Naive B cell (primary cell): ENCODE data around the gene RSF1. TPM values are rescaled to one million over a fixed set of nuclear protein-coding genes. Genes with fewer than 3 reads are reported as not detected.
A peak's percentile ranks its signal among the peaks of the same experiment; 100 is the strongest.

Experiments
- ATAC-seq, 2 donors: fragments of 150-1000 bp; cut with Tn5 transposase; 2 replicates each; pipeline ENCODE4 v1.10.0; 2021; ENCODE audit warnings: low read depth in 2 of 2, mild to moderate bottlenecking in 2 of 2, moderate library complexity in 2 of 2
- DNase-seq: peaks from one replicate; pipeline ENCODE4 v3.0.0; 2022
- H3K27ac Mint-ChIP-seq, 6 donors: one replicate each; pipeline ENCODE4 v1.8.0; 2020 to 2022; ENCODE audit warnings: mild to moderate bottlenecking in 6 of 6, mixed read lengths in 6 of 6, moderate library complexity in 5 of 6, inconsistent platforms in 2 of 6
- H3K27me3 Mint-ChIP-seq, 3 donors: one replicate each; pipeline ENCODE4 v1.8.0; 2021 to 2022; ENCODE audit warnings: mixed read lengths in 3 of 3, mild to moderate bottlenecking in 1 of 3
- H3K36me3 Mint-ChIP-seq, 2 donors: one replicate each; pipeline ENCODE4 v1.8.0; 2020 to 2022; ENCODE audit warnings: mixed read lengths in 2 of 2, inconsistent platforms in 1 of 2, mild to moderate bottlenecking in 1 of 2
- H3K4me1 Mint-ChIP-seq, 3 donors: one replicate each; pipeline ENCODE4 v1.8.0; 2020 to 2022; ENCODE audit warnings: mixed read lengths in 3 of 3, inconsistent platforms in 1 of 3, mild to moderate bottlenecking in 1 of 3, moderate library complexity in 1 of 3
- H3K4me3 Mint-ChIP-seq, 8 donors: one replicate each; pipeline ENCODE4 v1.8.0; 2020 to 2022; ENCODE audit warnings: mild to moderate bottlenecking in 8 of 8, mixed read lengths in 8 of 8, moderate library complexity in 8 of 8, inconsistent platforms in 2 of 8
- H3K9me3 Mint-ChIP-seq, 7 donors: one replicate each; pipeline ENCODE4 v1.8.0; 2020 to 2022; ENCODE audit warnings: mixed read lengths in 7 of 7, mild to moderate bottlenecking in 5 of 7, inconsistent platforms in 2 of 7, moderate library complexity in 1 of 7
- polyA plus RNA-seq, 6 donors: library from polyadenylated mRNA; unstranded; fragments of 300-500 nt; fragmentation: Illumina TruSeq; gene quantifications; one replicate each; pipeline ENCODE4 v1.2.3, GENCODE V29; 2021; ENCODE audit warnings: low read depth in 6 of 6

The RSF1 gene
- polyA plus RNA-seq, 6 donors from 2014 or later = 15.1 to 52.2 (median 36.3) TPM

DNA sequence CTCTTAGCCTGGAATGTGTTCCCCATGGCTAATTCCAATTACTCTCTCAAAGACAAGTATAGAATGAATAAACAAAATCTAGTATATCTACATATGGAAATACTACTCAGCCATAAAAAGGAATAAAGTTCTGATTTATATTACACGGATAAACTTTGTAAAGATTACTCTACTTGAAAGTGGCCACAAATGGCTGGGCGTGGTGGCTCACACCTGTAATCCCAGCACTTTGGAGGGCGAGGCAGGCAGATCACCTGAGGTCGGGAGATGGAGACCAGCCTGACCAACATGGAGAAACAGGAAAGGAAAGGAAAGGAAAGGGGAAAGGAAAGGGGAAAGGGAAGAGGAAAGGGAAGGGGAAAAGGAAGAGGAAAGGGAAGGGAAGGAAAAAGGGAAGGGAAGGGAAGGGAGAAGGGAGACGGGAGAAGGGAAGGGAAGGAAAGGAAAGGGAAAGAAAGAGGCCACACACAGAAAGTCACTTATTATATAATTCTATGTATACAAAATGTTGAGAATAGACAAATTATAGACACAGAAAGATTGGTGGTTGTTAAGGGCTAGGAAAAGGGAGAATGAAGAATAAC lies 92.2 kb downstream of the RSF1 start:
- Mint-ChIP-seq H3K4me1 (peaks cover 7 to 34% (median 29%) of the 10 kb centered on the region in 3 donors), H3K4me3 (peak overlapping the region in 1 of 8 donors; percentile 32), H3K27ac (peak overlapping the region in 3 of 6 donors; percentile 27 to 85 (median 47)), H3K36me3 (peaks cover 26 to 38% of the 10 kb centered on the region in 2 donors), H3K9me3 (peaks cover 4 to 22% (median 12%) of the 10 kb centered on the region in 7 donors), H3K27me3 (no peaks in the 10 kb centered on the region)
- ATAC-seq (no peak), DNase-seq (no peak)

DNA sequence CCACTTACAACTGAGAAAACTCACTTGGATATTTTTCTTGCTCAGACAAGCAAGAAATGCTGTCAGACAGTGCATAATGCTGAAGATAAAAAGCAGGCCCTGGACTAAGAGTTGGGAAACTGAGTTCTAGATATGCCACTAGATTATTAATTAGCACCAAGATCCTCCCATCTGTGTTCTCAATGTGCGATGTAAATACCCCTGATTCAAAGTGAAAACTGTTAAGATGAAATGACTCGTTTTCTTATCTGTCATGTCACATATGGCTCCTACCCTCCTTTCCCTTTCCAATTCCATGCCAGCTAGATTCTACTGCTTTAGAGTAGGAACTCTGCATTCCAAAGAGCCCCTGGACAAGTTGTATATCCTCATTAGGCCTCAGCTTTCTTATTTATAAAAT lies 94.0 kb downstream of the RSF1 start:
- DNase-seq (no peak), ATAC-seq (no peak)
- peaks cover 23 to 35% of the 10 kb centered on the region in 2 donors for H3K36me3 Mint-ChIP-seq
- no peak overlapping the region for H3K4me3 Mint-ChIP-seq
- H3K4me1 Mint-ChIP-seq = peaks cover 7 to 34% (median 29%) of the 10 kb centered on the region in 3 donors
- H3K9me3 Mint-ChIP-seq = peaks cover 4 to 13% (median 10%) of the 10 kb centered on the region in 7 donors
- no peaks in the 10 kb centered on the region for H3K27me3 Mint-ChIP-seq
- peak overlapping the region in 5 of 6 donors; percentile 27 to 81 (median 68) for H3K27ac Mint-ChIP-seq

DNA sequence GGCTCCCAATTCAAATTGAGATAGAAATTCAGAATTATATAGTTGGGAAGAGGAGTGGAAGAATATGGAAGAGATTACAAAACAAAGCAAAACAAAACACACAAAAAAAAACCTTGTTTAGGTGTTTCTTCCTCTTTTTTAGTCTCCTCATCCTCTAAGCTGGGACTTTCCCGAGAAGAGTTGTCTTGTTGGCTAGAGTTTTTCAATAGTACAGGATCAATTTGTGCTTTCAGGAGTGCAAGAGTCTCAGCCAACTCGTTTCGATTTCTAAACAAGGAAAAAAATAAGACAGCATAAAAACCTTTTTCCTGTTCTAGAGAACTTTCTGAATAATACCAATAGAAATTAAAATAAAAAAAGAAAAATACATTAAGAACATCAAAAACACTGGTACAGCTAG lies 95.1 kb downstream of the RSF1 start:
- H3K4me3 Mint-ChIP-seq = no peak overlapping the region
- H3K27me3 Mint-ChIP-seq = no peaks in the 10 kb centered on the region
- peaks cover 18 to 32% of the 10 kb centered on the region in 2 donors for H3K36me3 Mint-ChIP-seq
- no peak for DNase-seq
- peak overlapping the region in 4 of 6 donors; percentile 27 to 83 (median 58) for H3K27ac Mint-ChIP-seq
- H3K4me1 Mint-ChIP-seq = peaks cover 7 to 34% (median 24%) of the 10 kb centered on the region in 3 donors
- peak; percentile 51 to 54 for ATAC-seq
- H3K9me3 Mint-ChIP-seq = peaks cover 0 to 2% (median under 1%) of the 10 kb centered on the region in 7 donors

GRCh38 chr11:77724636-77725035 lies 95.9 kb downstream of the RSF1 start:
- DNase-seq (no peak), ATAC-seq (no peak)
- peak overlapping the region in 1 of 8 donors; percentile 64 for H3K4me3 Mint-ChIP-seq
- H3K9me3 Mint-ChIP-seq = no peaks in the 10 kb centered on the region
- H3K4me1 Mint-ChIP-seq = peaks cover 7 to 34% (median 22%) of the 10 kb centered on the region in 3 donors
- no peaks in the 10 kb centered on the region for H3K27me3 Mint-ChIP-seq
- peak overlapping the region in 1 of 6 donors; percentile 56 for H3K27ac Mint-ChIP-seq
- H3K36me3 Mint-ChIP-seq = peaks cover 16 to 28% of the 10 kb centered on the region in 2 donors

- ATAC-seq = no peak
- H3K4me3 Mint-ChIP-seq = no peak overlapping the region
- no peak for DNase-seq
- H3K4me1 Mint-ChIP-seq = peaks cover 3 to 30% (median 14%) of the 10 kb centered on the region in 3 donors
- peaks cover 22 to 38% of the 10 kb centered on the region in 2 donors for H3K36me3 Mint-ChIP-seq
- H3K27ac Mint-ChIP-seq = no peak overlapping the region
- H3K27me3 Mint-ChIP-seq = no peaks in the 10 kb centered on the region
- H3K9me3 Mint-ChIP-seq = no peaks in the 10 kb centered on the region
Observed at GRCh38 chr11:77723024-77723423, 97.5 kb downstream of the RSF1 start.

- Mint-ChIP-seq H3K9me3 (no peaks in the 10 kb centered on the region), H3K36me3 (no peaks in the 10 kb centered on the region), H3K4me1 (peaks cover 15 to 23% (median 20%) of the 10 kb centered on the region in 3 donors), H3K27me3 (no peaks in the 10 kb centered on the region), H3K27ac (peak overlapping the region in 1 of 6 donors; percentile 37), H3K4me3 (no peak overlapping the region)
- DNase-seq = no peak
- ATAC-seq = no peak
Observed at GRCh38 chr11:77710358-77710757, 110.2 kb downstream of the RSF1 start.

GRCh38 chr11:77705876-77706579 lies 114.5 kb downstream of the RSF1 start:
- peaks cover 12 to 14% of the 10 kb centered on the region in 2 donors for H3K36me3 Mint-ChIP-seq
- peak overlapping the region in 1 of 8 donors; percentile 9 for H3K4me3 Mint-ChIP-seq
- no peaks in the 10 kb centered on the region for H3K27me3 Mint-ChIP-seq
- ATAC-seq = no peak
- H3K4me1 Mint-ChIP-seq = peaks cover 15 to 23% (median 20%) of the 10 kb centered on the region in 3 donors
- H3K9me3 Mint-ChIP-seq = no peaks in the 10 kb centered on the region
- H3K27ac Mint-ChIP-seq = peak overlapping the region in 1 of 6 donors; percentile 24
- DNase-seq = no peak

DNA sequence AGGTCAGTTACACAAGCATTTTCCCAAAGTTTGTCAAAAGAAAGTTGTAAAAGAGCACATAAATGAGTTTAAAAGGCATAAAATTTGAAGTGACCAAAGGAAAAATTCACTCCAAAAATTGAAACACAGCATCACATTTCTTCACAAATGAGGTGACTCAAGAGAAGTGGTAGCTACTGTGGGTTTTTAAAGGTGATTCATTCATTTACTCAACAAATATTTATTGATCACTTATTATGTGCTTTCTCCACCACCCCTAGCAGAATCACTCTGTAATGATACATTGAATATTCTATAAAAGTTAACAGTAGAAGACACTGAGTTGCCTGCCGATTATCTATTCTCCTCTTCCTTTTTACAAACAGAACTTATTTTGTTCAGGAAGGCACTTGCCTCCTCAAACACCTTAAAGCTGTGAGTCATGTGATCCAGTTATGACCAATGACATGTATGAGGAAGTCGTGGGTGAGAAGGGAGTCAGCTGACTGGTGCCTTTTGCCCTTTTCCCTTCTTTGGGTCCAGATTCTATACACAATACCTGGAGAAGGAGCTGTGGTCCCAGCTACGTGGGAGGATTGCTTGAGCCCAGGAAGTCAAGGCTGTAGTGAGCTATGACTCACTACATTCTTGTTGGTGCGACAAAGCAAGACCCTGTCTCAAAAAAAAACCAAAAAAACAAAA lies 115.2 kb downstream of the RSF1 start:
- Mint-ChIP-seq H3K36me3 (peaks cover 12 to 20% of the 10 kb centered on the region in 2 donors), H3K4me1 (peaks cover 14 to 22% (median 17%) of the 10 kb centered on the region in 3 donors), H3K9me3 (no peaks in the 10 kb centered on the region), H3K27ac (peak overlapping the region in 1 of 6 donors; percentile 75), H3K4me3 (peak overlapping the region in 1 of 8 donors; percentile 9), H3K27me3 (no peaks in the 10 kb centered on the region)
- ATAC-seq (peak in 1 of 2 donors; percentile 44), DNase-seq (no peak)

GRCh38 chr11:77704029-77704428 lies 116.5 kb downstream of the RSF1 start:
- Mint-ChIP-seq H3K27me3 (no peaks in the 10 kb centered on the region), H3K9me3 (no peaks in the 10 kb centered on the region), H3K27ac (no peak overlapping the region), H3K4me1 (peaks cover 9 to 17% (median 12%) of the 10 kb centered on the region in 3 donors), H3K4me3 (no peak overlapping the region), H3K36me3 (peaks cover 12 to 20% of the 10 kb centered on the region in 2 donors)
- ATAC-seq (no peak), DNase-seq (no peak)

GRCh38 chr11:77699425-77699824 lies 121.1 kb downstream of the RSF1 start:
- H3K27me3 Mint-ChIP-seq = no peaks in the 10 kb centered on the region
- H3K27ac Mint-ChIP-seq = no peak overlapping the region
- H3K9me3 Mint-ChIP-seq = no peaks in the 10 kb centered on the region

GRCh38 chr11:77698896-77699295 lies 121.6 kb downstream of the RSF1 start:
- Mint-ChIP-seq H3K9me3 (no peaks in the 10 kb centered on the region), H3K4me1 (no peaks in the 10 kb centered on the region), H3K36me3 (peaks cover 20 to 48% of the 10 kb centered on the region in 2 donors), H3K27me3 (no peaks in the 10 kb centered on the region), H3K27ac (no peak overlapping the region), H3K4me3 (no peak overlapping the region)
- no peak for DNase-seq
- no peak for ATAC-seq

More at GRCh38 chr11:77699425-77699824, 121.1 kb downstream of the RSF1 start:
- DNase-seq = no peak
- no peak overlapping the region for H3K4me3 Mint-ChIP-seq
- H3K4me1 Mint-ChIP-seq = no peaks in the 10 kb centered on the region
- ATAC-seq = no peak
- H3K36me3 Mint-ChIP-seq = peaks cover 20 to 47% of the 10 kb centered on the region in 2 donors

DNA sequence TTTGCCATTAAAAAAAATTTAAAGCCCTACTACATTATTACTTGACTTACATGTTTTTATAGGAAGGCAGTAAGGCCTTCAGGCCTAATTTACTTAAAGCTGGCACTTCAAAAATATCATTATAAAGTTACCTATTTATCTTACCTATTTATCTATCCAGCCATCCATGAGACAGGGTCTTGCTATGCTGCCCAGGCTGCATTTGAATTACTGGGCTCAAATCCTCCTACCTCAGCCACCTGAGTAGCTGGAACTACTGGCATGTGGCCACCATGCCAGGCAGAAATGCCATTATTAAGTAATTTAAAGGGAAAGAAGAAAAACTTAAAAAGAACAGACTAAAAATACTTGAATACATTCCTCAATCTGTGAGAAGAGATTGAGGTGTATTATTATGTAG lies 122.7 kb downstream of the RSF1 start:
- DNase-seq (no peak), ATAC-seq (no peak)
- H3K9me3 Mint-ChIP-seq = no peaks in the 10 kb centered on the region
- peaks cover 20 to 52% of the 10 kb centered on the region in 2 donors for H3K36me3 Mint-ChIP-seq
- no peaks in the 10 kb centered on the region for H3K27me3 Mint-ChIP-seq
- H3K4me3 Mint-ChIP-seq = no peak overlapping the region
- no peaks in the 10 kb centered on the region for H3K4me1 Mint-ChIP-seq
- H3K27ac Mint-ChIP-seq = peak overlapping the region in 2 of 6 donors; percentile 13 to 19

GRCh38 chr11:77695417-77695816 lies 125.1 kb downstream of the RSF1 start:
- Mint-ChIP-seq H3K36me3 (peaks cover under 1 to 53% of the 10 kb centered on the region in 2 donors), H3K27me3 (no peaks in the 10 kb centered on the region), H3K9me3 (no peaks in the 10 kb centered on the region), H3K4me1 (no peaks in the 10 kb centered on the region), H3K4me3 (no peak overlapping the region), H3K27ac (peak overlapping the region in 2 of 6 donors; percentile 63 to 69)
- DNase-seq (no peak), ATAC-seq (no peak)
